ENCODE results near the gene GON4L. TPM values are rescaled to one million over a fixed set of nuclear protein-coding genes. Genes with fewer than 3 reads are reported as not detected.
"Not testable (repeated sequence)": the region's sequence is repeated elsewhere in the genome, so short reads cannot be mapped to it uniquely, and the experiment has no call there.

Gene GON4L
- total and polyA plus RNA-seq, 2 of the 4 experiments (the other 2 are of a cell fraction) = 21.2 to 30.3 TPM

- H3K27me3 ChIP-seq (ENCODE audit: control insufficient read depth, insufficient read depth, low read length); H3K23ac ChIP-seq (ENCODE audit: low read depth, low read length); CTCF ChIA-PET; H3K14ac ChIP-seq (replicated peaks; ENCODE audit: low read depth, low read length); H4K5ac ChIP-seq (ENCODE audit: low read depth, low read length); H3K18ac ChIP-seq (ENCODE audit: low read depth, low read length); H4K20me1 ChIP-seq (ENCODE audit: insufficient read depth, low read length); H3K9ac ChIP-seq (ENCODE audit: low read depth, low read length); BruUV-seq (replicated peaks); H2AK5ac ChIP-seq (ENCODE audit: low read depth, low read length); POLR2A ChIA-PET (ENCODE audit: unreplicated experiment); H3K4me1 ChIP-seq (ENCODE audit: control insufficient read depth, insufficient read depth, low read length); H2BK5ac ChIP-seq (ENCODE audit: low read depth, low read length, poor library complexity, severe bottlenecking); H3K4me2 ChIP-seq (ENCODE audit: low read depth, low read length); H3K4me3 ChIP-seq (ENCODE audit: insufficient read depth, low read depth, low read length); in situ Hi-C loops (cut with MboI; ENCODE audit: low sequenced_read_pairs); H2AK9ac ChIP-seq (replicated peaks; ENCODE audit: low read depth, low read length, poor library complexity); H4K91ac ChIP-seq (ENCODE audit: insufficient read depth, low read depth, low read length); H3K9me3 ChIP-seq (ENCODE audit: control insufficient read depth, insufficient read depth, low read length); H4K8ac ChIP-seq (ENCODE audit: low read depth in 2 of 2, low read length in 2 of 2); H3K56ac ChIP-seq (ENCODE audit: extremely low read depth, insufficient read depth, low read length); H2AFZ ChIP-seq (replicated peaks; ENCODE audit: low read length, poor library complexity); H2BK120ac ChIP-seq (ENCODE audit: low read depth, low read length); H3K27ac ChIP-seq (ENCODE audit: insufficient read depth, low read length); H3K9me1 ChIP-seq (ENCODE audit: insufficient read depth, low read length); H2BK15ac ChIP-seq (ENCODE audit: low read depth, low read length); dilution Hi-C loops (cut with HindIII; ENCODE audit: low sequenced_read_pairs, unreplicated experiment); H3K4ac ChIP-seq (ENCODE audit: low read depth, low read length); ATAC-seq (ENCODE audit: low read depth); H2BK20ac ChIP-seq (ENCODE audit: low read depth, low read length); DNase-seq; intact Hi-C loops (cut with micrococcal nuclease): not testable (repeated sequence)
- Histone ChIP-seq H3K79me1 (ENCODE audit: low read depth in 1 of 2, low read length in 2 of 2) (peaks cover 0 to 30% of the 10 kb centered on the region in 2 experiments; a peak in 3 of 4 replicates), H3K36me3 (ENCODE audit: control insufficient read depth, insufficient read depth, low read length) (peaks cover 48% of the 10 kb centered on the region)
- no CpG with 5 or more reads among the region's 3 CpGs for WGBS, 2 experiments (ENCODE audit: extremely low coverage in 2 of 2, insufficient read length in 1 of 2)
Observed at GRCh38 chr1:155759017-155759416, 98.0 kb downstream of the GON4L start.

- ATAC-seq (ENCODE audit: low read depth); H4K20me1 ChIP-seq (ENCODE audit: insufficient read depth, low read length); H2BK20ac ChIP-seq (ENCODE audit: low read depth, low read length); CTCF ChIA-PET; H2BK5ac ChIP-seq (ENCODE audit: low read depth, low read length, poor library complexity, severe bottlenecking); H3K4me1 ChIP-seq (ENCODE audit: control insufficient read depth, insufficient read depth, low read length); H2AK5ac ChIP-seq (ENCODE audit: low read depth, low read length); H3K18ac ChIP-seq (ENCODE audit: low read depth, low read length); H3K27me3 ChIP-seq (ENCODE audit: control insufficient read depth, insufficient read depth, low read length); H3K14ac ChIP-seq (replicated peaks; ENCODE audit: low read depth, low read length); H2BK15ac ChIP-seq (ENCODE audit: low read depth, low read length); H3K4me3 ChIP-seq (ENCODE audit: insufficient read depth, low read depth, low read length); H3K9me3 ChIP-seq (ENCODE audit: control insufficient read depth, insufficient read depth, low read length); H2AK9ac ChIP-seq (replicated peaks; ENCODE audit: low read depth, low read length, poor library complexity); H3K9me1 ChIP-seq (ENCODE audit: insufficient read depth, low read length); POLR2A ChIA-PET (ENCODE audit: unreplicated experiment); DNase-seq; H3K4me2 ChIP-seq (ENCODE audit: low read depth, low read length); BruUV-seq (replicated peaks); H2AFZ ChIP-seq (replicated peaks; ENCODE audit: low read length, poor library complexity); intact Hi-C loops (cut with micrococcal nuclease); H2BK120ac ChIP-seq (ENCODE audit: low read depth, low read length); dilution Hi-C loops (cut with HindIII; ENCODE audit: low sequenced_read_pairs, unreplicated experiment); H4K91ac ChIP-seq (ENCODE audit: insufficient read depth, low read depth, low read length); H3K4ac ChIP-seq (ENCODE audit: low read depth, low read length); in situ Hi-C loops (cut with MboI; ENCODE audit: low sequenced_read_pairs); H3K27ac ChIP-seq (ENCODE audit: insufficient read depth, low read length); H4K8ac ChIP-seq (ENCODE audit: low read depth in 2 of 2, low read length in 2 of 2); H3K9ac ChIP-seq (ENCODE audit: low read depth, low read length); H3K23ac ChIP-seq (ENCODE audit: low read depth, low read length); H4K5ac ChIP-seq (ENCODE audit: low read depth, low read length); H3K79me1 ChIP-seq (ENCODE audit: low read depth in 1 of 2, low read length in 2 of 2); H3K56ac ChIP-seq (ENCODE audit: extremely low read depth, insufficient read depth, low read length): not testable (repeated sequence)
- H3K36me3 ChIP-seq (ENCODE audit: control insufficient read depth, insufficient read depth, low read length) = peaks cover 27% of the 10 kb centered on the region
- 79% methylated on average over 4 of the region's 5 CpGs; no CpG with 5 or more reads in 1 of the 2 experiments for WGBS, 2 experiments (ENCODE audit: extremely low coverage in 2 of 2, insufficient read length in 1 of 2)
Observed at GRCh38 chr1:155748141-155748540, 108.9 kb downstream of the GON4L start.

Measured in IMR-90 (cell line).